GM21737 (cell line): ENCODE measurements around the gene SLC6A3.
A peak's percentile ranks its signal among the peaks of the same experiment; 100 is the strongest.

Experiments
- ATAC-seq: cut with Tn5 transposase; IDR thresholded peaks from one replicate; pipeline ENCODE4 v1.9.1; 2021; ENCODE audit warnings: mild to moderate bottlenecking, moderate library complexity; ENCODE audit not compliant: unreplicated experiment

SLC6A3 gene

DNA sequence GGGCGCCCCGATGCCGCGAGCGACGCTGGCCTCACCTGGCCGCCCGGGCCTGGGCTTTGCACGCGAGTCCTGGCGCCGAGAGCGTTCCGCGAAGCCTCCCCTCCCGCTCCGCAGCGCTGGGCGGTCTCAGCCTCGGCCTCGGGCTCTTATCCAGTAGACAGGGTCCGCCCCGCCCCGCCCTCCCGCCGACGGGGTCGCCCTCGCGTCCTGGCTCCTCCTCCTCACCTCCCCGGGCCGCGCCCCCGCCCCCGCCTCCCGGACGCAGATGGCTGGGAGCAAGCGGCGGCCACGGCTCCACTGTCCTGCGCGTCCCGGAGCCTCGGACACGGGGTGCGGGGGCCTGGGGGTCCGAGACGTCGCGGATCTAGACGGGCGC, at the start of gene SLC6A3:
Gene SLC6A3 (minus strand): TSS at position 128 of the 376 bp plus-strand sequence. CDS start 2,243 bp downstream, outside the sequence.
- no peak for ATAC-seq

- no peak for ATAC-seq
Observed at GRCh38 chr5:1493941-1494340, 48.7 kb upstream of the SLC6A3 start.

DNA sequence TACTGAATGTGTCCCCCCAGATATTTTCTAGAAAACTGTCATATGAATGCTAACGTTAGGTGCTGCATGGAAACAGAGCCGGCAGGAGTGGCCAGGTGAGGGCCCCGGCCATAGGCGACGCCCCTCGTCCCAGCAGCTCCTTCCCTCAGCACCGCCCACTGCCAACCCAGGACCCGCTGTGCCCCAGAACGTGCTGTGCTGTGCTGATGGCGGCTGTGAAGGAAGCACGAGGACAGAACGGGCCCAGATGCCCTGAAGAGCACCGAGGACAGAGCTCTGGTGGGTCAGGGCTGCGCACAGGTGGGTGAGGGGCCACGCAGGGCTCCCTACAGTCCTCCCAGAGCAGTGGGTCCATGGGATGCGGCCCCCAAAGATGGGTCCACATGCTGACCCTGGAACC, 48.2 kb upstream of the SLC6A3 start:
- no peak for ATAC-seq

GRCh38 chr5:1492757-1493156, 47.5 kb upstream of the SLC6A3 start:
- no peak for ATAC-seq

- ATAC-seq, result no peak
Observed at GRCh38 chr5:1490376-1490775, 45.1 kb upstream of the SLC6A3 start.

- ATAC-seq, result no peak
Observed at GRCh38 chr5:1489754-1490153, 44.5 kb upstream of the SLC6A3 start.

DNA sequence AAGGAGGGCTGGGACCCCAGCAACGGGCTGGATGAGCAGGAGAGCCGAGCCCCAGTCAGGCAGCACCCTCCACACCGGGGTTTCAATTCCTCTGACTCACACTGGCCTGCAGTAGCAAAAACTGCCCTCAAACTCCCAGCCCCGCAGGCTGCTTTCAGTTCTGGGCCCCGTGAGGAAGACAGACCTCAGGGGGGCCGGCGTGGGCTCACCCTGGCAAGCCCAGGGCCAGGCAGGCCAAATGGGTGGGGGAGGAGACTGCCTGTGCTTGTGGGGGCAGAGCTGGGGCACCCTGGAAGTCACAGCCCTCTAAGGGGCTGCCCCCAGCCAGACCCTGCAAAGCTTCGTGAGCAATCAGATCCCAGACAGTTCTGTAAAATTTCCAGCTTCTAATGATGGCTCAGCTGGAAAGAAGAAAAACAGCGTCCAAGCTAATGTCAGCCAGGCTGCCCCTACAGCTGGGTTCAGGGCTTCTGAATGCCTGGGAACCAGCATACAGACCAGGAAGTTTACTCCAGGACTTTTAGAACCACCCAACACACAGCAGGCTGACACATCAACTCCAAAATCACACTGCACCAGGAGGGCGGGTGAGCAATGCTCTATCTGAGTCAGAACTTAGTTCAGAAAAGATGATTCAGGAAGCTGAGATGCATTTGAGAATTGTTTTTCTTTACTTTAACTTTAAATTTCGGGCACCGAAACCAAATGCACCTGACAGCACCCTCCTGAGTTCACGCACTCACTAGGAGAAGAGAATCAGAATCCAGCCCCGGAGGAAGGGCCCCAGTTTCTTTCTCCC, 43.8 kb upstream of the SLC6A3 start:
- ATAC-seq, result peak; percentile 47

- ATAC-seq, result no peak
Observed at GRCh38 chr5:1487079-1487764, 42.0 kb upstream of the SLC6A3 start.

- no peak for ATAC-seq
Observed at GRCh38 chr5:1486271-1486670, 41.0 kb upstream of the SLC6A3 start.

GRCh38 chr5:1485579-1486118, 40.4 kb upstream of the SLC6A3 start:
- no peak for ATAC-seq

- peak; percentile 45 for ATAC-seq
Observed at GRCh38 chr5:1484730-1485578, 39.7 kb upstream of the SLC6A3 start.

GRCh38 chr5:1483856-1484729, 38.9 kb upstream of the SLC6A3 start:
- no peak for ATAC-seq

DNA sequence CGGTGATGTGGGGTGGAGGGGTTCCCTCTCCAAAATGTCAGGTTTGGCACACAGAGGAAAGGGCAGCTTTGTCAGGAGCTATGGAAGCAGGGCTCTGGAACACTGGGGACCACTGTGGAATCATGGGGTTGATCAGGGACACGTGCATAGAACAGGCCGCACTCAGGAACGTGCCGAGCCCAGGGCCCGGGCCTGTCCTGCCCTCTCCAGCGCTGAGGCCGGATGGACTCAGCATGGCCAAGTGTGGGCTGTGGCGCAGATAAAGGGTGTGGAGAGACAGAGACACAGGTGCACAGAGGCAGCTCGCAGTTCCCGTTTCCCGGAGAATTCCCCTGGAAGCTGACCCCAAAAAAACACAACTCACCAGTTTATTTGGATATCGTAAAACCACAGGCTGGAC, 37.8 kb upstream of the SLC6A3 start:
- ATAC-seq, result no peak

DNA sequence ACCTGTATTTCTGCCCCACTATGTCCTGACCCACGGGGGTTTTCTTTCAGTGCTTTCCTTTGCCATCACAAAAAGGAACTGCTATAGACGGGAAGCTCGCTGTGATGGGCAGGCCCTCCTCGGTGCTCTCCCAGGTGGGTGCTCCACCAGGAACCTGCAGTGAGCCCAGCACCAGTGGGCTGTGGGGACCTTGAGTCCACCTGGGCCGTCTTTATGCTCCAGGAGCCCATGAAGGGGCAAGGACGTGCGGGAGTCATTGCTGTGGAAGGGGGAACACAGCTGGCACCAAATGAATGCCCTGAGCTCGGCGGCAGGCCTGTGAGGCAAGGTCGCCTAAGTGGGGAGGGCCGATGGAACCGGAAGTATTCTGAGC, 36.7 kb upstream of the SLC6A3 start:
- ATAC-seq, result no peak

- ATAC-seq, result no peak
Observed at GRCh38 chr5:1481266-1481958, 36.2 kb upstream of the SLC6A3 start.

DNA sequence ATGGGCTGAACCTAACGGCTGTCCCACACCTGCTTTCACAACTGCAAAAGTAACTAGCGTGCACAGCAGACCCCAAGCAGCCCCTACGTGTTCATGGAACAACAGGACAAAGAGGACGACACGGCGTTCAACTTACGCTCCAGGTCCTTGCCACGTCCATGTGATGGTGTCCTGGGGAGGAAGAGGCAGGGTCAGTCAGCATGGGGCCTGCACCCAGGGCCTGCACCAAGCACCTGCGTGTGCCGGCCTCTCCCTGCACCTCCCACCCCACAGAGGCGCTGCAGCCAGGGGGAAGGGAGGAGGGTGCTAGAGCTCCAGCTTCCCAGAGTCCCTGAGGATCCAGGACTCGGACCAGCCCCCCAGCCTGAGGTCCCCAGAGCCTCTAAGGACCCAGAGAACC, 35.6 kb upstream of the SLC6A3 start:
- ATAC-seq, result no peak

DNA sequence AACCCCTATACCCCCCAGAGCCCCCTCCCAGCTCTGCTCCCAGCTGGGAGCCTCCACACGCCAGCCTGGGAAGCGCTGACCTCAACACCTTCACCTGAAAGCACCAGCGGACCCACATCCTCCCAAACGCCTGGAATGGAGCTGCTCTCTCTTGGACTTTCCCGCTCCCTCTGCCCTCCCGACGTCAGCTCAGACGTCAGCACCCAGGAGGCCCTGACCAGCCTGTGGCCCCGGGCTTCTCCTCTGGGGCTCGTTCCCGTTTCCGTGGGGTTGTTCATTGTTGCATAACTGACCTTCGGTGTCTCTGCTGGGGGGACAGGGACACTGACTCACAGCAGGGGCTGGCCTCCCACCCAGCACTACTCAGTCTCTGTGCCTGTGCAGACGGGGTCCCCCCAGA, 35.0 kb upstream of the SLC6A3 start:
- ATAC-seq, result no peak

GRCh38 chr5:1479581-1480188, 34.4 kb upstream of the SLC6A3 start:
- ATAC-seq, result no peak

DNA sequence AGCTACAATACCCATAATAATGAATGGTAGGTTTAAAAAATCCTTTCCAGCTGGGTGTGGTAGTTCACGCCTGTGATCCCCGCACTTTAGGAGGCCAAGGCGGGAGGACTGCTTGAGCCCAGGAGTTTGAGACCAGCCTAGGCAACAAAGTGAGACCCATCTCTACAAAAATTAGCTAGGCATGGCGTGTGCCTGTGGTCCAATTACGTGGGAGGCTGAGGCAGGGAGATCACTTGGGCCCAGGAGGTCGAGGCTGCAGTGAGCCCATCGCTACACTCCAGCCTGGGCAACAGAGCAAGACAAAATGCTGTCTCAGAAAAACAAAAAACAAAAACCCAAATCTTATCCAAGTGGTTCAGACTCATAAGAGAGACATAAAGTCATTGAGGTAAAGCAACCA, 33.8 kb upstream of the SLC6A3 start:
- ATAC-seq, result no peak
